ENCODE data around the gene PARS2. TPM values are rescaled to one million over a fixed set of nuclear protein-coding genes. Genes with fewer than 3 reads are reported as not detected.

The PARS2 gene
- total and polyA plus RNA-seq, 2 experiments from 2014 or later, result 5.9 to 13.6 TPM

DNA sequence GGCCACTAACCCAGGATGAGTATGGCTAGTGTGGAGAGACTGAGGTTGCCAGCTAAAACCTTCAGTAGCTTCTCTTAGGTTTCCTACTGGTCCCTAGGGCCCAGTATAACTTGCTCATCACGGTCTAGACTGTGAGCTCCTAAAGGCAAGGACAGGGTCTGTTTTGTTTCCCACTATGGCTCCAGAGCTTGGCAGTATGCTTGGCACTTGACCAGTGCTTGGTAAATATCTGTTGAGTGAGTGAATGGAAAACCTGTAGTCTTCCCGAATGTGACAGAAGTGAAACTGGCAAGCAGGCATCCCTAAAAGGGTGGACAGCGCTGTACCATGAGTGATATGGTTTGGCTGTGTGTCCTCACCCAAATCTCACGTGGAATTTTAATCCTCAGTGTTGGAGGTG lies 13.1 kb upstream of the PARS2 start (continued):
- TF ChIP-seq, protein P1, sequence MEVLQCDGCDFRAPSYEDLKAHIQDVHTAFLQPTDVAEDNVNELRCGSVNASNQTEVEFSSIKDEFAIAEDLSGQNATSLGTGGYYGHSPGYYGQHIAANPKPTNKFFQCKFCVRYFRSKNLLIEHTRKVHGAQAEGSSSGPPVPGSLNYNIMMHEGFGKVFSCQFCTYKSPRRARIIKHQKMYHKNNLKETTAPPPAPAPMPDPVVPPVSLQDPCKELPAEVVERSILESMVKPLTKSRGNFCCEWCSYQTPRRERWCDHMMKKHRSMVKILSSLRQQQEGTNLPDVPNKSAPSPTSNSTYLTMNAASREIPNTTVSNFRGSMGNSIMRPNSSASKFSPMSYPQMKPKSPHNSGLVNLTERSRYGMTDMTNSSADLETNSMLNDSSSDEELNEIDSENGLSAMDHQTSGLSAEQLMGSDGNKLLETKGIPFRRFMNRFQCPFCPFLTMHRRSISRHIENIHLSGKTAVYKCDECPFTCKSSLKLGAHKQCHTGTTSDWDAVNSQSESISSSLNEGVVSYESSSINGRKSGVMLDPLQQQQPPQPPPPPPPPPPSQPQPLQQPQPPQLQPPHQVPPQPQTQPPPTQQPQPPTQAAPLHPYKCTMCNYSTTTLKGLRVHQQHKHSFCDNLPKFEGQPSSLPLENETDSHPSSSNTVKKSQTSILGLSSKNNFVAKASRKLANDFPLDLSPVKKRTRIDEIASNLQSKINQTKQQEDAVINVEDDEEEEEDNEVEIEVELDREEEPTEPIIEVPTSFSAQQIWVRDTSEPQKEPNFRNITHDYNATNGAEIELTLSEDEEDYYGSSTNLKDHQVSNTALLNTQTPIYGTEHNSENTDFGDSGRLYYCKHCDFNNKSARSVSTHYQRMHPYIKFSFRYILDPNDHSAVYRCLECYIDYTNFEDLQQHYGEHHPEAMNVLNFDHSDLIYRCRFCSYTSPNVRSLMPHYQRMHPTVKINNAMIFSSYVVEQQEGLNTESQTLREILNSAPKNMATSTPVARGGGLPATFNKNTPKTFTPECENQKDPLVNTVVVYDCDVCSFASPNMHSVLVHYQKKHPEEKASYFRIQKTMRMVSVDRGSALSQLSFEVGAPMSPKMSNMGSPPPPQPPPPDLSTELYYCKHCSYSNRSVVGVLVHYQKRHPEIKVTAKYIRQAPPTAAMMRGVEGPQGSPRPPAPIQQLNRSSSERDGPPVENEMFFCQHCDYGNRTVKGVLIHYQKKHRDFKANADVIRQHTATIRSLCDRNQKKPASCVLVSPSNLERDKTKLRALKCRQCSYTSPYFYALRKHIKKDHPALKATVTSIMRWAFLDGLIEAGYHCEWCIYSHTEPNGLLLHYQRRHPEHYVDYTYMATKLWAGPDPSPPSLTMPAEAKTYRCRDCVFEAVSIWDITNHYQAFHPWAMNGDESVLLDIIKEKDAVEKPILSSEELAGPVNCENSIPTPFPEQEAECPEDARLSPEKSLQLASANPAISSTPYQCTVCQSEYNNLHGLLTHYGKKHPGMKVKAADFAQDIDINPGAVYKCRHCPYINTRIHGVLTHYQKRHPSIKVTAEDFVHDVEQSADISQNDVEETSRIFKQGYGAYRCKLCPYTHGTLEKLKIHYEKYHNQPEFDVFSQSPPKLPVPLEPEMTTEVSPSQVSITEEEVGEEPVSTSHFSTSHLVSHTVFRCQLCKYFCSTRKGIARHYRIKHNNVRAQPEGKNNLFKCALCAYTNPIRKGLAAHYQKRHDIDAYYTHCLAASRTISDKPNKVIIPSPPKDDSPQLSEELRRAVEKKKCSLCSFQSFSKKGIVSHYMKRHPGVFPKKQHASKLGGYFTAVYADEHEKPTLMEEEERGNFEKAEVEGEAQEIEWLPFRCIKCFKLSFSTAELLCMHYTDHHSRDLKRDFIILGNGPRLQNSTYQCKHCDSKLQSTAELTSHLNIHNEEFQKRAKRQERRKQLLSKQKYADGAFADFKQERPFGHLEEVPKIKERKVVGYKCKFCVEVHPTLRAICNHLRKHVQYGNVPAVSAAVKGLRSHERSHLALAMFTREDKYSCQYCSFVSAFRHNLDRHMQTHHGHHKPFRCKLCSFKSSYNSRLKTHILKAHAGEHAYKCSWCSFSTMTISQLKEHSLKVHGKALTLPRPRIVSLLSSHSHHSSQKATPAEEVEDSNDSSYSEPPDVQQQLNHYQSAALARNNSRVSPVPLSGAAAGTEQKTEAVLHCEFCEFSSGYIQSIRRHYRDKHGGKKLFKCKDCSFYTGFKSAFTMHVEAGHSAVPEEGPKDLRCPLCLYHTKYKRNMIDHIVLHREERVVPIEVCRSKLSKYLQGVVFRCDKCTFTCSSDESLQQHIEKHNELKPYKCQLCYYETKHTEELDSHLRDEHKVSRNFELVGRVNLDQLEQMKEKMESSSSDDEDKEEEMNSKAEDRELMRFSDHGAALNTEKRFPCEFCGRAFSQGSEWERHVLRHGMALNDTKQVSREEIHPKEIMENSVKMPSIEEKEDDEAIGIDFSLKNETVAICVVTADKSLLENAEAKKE (CRISPR knock-in tag; IDR thresholded peaks at IDR 0.05), result no peak
- TF ChIP-seq JUNB (IDR thresholded peaks at IDR 0.05; ENCODE audit: unreplicated experiment), result no peak
- no peak for TF ChIP-seq POLR2AphosphoS5 (IDR thresholded peaks at IDR 0.05; ENCODE audit: low read depth)
- no peak for TF ChIP-seq ZNF331 (CRISPR knock-in tag; IDR thresholded peaks at IDR 0.05; ENCODE audit: low read depth)
- no peak for TF ChIP-seq STAT1 (IDR thresholded peaks at IDR 0.05; ENCODE audit: unreplicated experiment)
- TF ChIP-seq, protein P2, sequence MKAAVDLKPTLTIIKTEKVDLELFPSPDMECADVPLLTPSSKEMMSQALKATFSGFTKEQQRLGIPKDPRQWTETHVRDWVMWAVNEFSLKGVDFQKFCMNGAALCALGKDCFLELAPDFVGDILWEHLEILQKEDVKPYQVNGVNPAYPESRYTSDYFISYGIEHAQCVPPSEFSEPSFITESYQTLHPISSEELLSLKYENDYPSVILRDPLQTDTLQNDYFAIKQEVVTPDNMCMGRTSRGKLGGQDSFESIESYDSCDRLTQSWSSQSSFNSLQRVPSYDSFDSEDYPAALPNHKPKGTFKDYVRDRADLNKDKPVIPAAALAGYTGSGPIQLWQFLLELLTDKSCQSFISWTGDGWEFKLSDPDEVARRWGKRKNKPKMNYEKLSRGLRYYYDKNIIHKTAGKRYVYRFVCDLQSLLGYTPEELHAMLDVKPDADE (IDR thresholded peaks at IDR 0.05), result no peak
- no peak for TF ChIP-seq ZNF114 (CRISPR knock-in tag; IDR thresholded peaks at IDR 0.05)
- TF ChIP-seq CREB1 (CRISPR knock-in tag; IDR thresholded peaks at IDR 0.05; ENCODE audit: low read depth), result no peak
- TF ChIP-seq EZH2 (IDR thresholded peaks at IDR 0.05; ENCODE audit: low read depth, unreplicated experiment), result no peak
- no peak for TF ChIP-seq NANOG (IDR thresholded peaks at IDR 0.05; ENCODE audit: borderline replicate concordance)

Measured in GM23338 (cell line).